Gastrocnemius medialis (tissue), 4 donors: Measurements from ENCODE around the gene RPL28. TPM values are rescaled to one million over a fixed set of nuclear protein-coding genes. Genes with fewer than 3 reads are reported as not detected.

Source experiments
- ATAC-seq, 2 donors: fragments of 150-250 bp; one replicate each; pipeline ENCODE4 v1.9.1; 2016
- DNase-seq, 2 donors: peaks; one replicate each; pipeline ENCODE4 v3.0.0-alpha.2; 2019
- H3K27ac ChIP-seq, 4 donors: fragments of 200-600 bp; sonication (generic); 1 replicate in 1 of 4; 2 replicates in 3 of 4; pipeline ENCODE4 v1.5.1; 2016 to 2018; ENCODE audit warnings: mild to moderate bottlenecking in 2 of 4, moderate library complexity in 1 of 4
- H3K27me3 ChIP-seq, 3 donors: fragments of 200-600 bp; sonication (generic) in 2 of 3; 1 replicate in 1 of 3; 2 replicates in 2 of 3; pipeline versions ENCODE4 v1.5.1 to v1.6.0; 2016 to 2019; ENCODE audit warnings: mild to moderate bottlenecking in 1 of 3, moderate library complexity in 1 of 3
- H3K36me3 ChIP-seq, 2 donors: fragments of 200-600 bp; sonication (generic) in 1 of 2; one replicate each; pipeline ENCODE4 v1.5.1; 2017 to 2018
- H3K4me1 ChIP-seq, 2 donors: fragments of 200-600 bp; sonication (generic) in 1 of 2; one replicate each; pipeline ENCODE4 v1.5.1; 2016 to 2017; ENCODE audit warnings: mild to moderate bottlenecking in 2 of 2
- H3K4me3 ChIP-seq, 4 donors: fragments of 200-600 bp; sonication (generic) in 3 of 4; 1 replicate in 1 of 4; 2 replicates in 3 of 4; pipeline ENCODE4 v1.5.1; 2016 to 2019; ENCODE audit warnings: mild to moderate bottlenecking in 2 of 4
- H3K9me3 ChIP-seq, 3 donors: fragments of 200-600 bp; sonication (generic) in 2 of 3; 1 replicate in 1 of 3; 2 replicates in 2 of 3; pipeline ENCODE4 v1.5.1; 2016 to 2019
- CTCF ChIP-seq, 5 experiments: fragments of 450-650 bp in 3 of 5; fragments of 200-600 bp in 2 of 5; sonication (generic) in 2 of 5; IDR thresholded peaks in 4 of 5; conservative IDR thresholded peaks in 1 of 5; 1 replicate in 4 of 5; 2 replicates in 1 of 5; pipeline ENCODE4 v1.5.1; 2016 to 2019; ENCODE audit warnings: antibody characterized with exemption in 5 of 5, mild to moderate bottlenecking in 3 of 5, moderate library complexity in 3 of 5
- POLR2A ChIP-seq, 2 donors: fragments of 450-650 bp; IDR thresholded peaks; one replicate each; pipeline ENCODE4 v1.6.1; 2017; ENCODE audit warnings: antibody characterized with exemption in 2 of 2, mild to moderate bottlenecking in 2 of 2, moderate library complexity in 2 of 2
- in situ Hi-C, 4 donors: fragments of 200-750 bp; cut with MboI; loops; one replicate each; pipeline versions ENCODE4 v1.15.0 to v1.8.0; 2017; ENCODE audit warnings: low sequenced_read_pairs in 4 of 4
- intact Hi-C: fragments of 100-400 bp; cut with DNase I; formaldehyde crosslinking; loops from one replicate; pipeline ENCODE4 v1.15.1; 2023; ENCODE audit warnings: low total_unique reads
- total RNA-seq, 4 donors: library from RNA; depleted of rRNA; stranded (reverse); fragments of >200 nt; gene quantifications; one replicate each; pipeline versions ENCODE4 v1.1.0 to v1.2.3, GENCODE V29; 2016

Gene RPL28
- total RNA-seq, 4 donors from 2014 or later: 123 to 278 (median 206) TPM

GRCh38 chr19:55379174-55379573 lies 6.6 kb upstream of the RPL28 start:
- H3K27me3 ChIP-seq: peaks cover 32 to 38% (median 35%) of the 10 kb centered on the region in 3 donors
- no peaks in the 10 kb centered on the region for H3K9me3 ChIP-seq
- no peak overlapping the region for H3K27ac ChIP-seq
- ATAC-seq (no peak), DNase-seq (no peak)
- TF ChIP-seq POLR2A (IDR thresholded peaks at IDR 0.05): no peak
- TF ChIP-seq CTCF (IDR thresholded peaks at IDR 0.05 in 4 of 5, conservative IDR thresholded peaks at IDR 0.05 in 1 of 5): no peak
- H3K4me3 ChIP-seq: no peak overlapping the region
- no peaks in the 10 kb centered on the region for H3K36me3 ChIP-seq
- intact Hi-C loops (no loop called here), in situ Hi-C loops (loop anchor here in 1 of 4 donors (10.0 kb wide), 1 partner anchor 286 kb away; no protein-coding TSS in a partner anchor)
- peaks cover 4 to 5% of the 10 kb centered on the region in 2 donors for H3K4me1 ChIP-seq

GRCh38 chr19:55382013-55382412 lies 3.7 kb upstream of the RPL28 start:
- H3K36me3 ChIP-seq: no peaks in the 10 kb centered on the region
- TF ChIP-seq CTCF (IDR thresholded peaks at IDR 0.05 in 4 of 5, conservative IDR thresholded peaks at IDR 0.05 in 1 of 5): no peak
- TF ChIP-seq POLR2A (IDR thresholded peaks at IDR 0.05): no peak
- DNase-seq (no peak), ATAC-seq (no peak)
- peaks cover 19 to 22% of the 10 kb centered on the region in 2 donors for H3K4me1 ChIP-seq
- in situ Hi-C loops (no loop called here), intact Hi-C loops (loop anchor here (10.0 kb wide), 1 partner anchor 267 kb away; the partner anchor contains the start of gene PPP1R12C)
- H3K27ac ChIP-seq: no peak overlapping the region
- no peak overlapping the region for H3K4me3 ChIP-seq
- peaks cover 7 to 11% (median 11%) of the 10 kb centered on the region in 3 donors for H3K27me3 ChIP-seq
- H3K9me3 ChIP-seq: no peaks in the 10 kb centered on the region

GRCh38 chr19:55382522-55383054 lies 3.1 kb upstream of the RPL28 start:
- Histone ChIP-seq H3K4me3 (no peak overlapping the region), H3K36me3 (peaks cover 0 to 4% of the 10 kb centered on the region in 2 donors), H3K27me3 (peaks cover 4 to 6% (median 6%) of the 10 kb centered on the region in 3 donors), H3K27ac (no peak overlapping the region), H3K9me3 (no peaks in the 10 kb centered on the region), H3K4me1 (peaks cover 25 to 26% of the 10 kb centered on the region in 2 donors)
- no peak for TF ChIP-seq CTCF (IDR thresholded peaks at IDR 0.05 in 4 of 5, conservative IDR thresholded peaks at IDR 0.05 in 1 of 5)
- TF ChIP-seq POLR2A (IDR thresholded peaks at IDR 0.05): no peak
- no peak for ATAC-seq
- DNase-seq: no peak
- in situ Hi-C loops (no loop called here), intact Hi-C loops (loop anchor here (10.0 kb wide), 1 partner anchor 268 kb away; the partner anchor contains the start of gene PPP1R12C)

- intact Hi-C loops: loop anchor here (2.0 to 10.0 kb wide), 4 partner anchors 23 to 269 kb away; partner anchors contain the start of genes ISOC2, PPP1R12C and UBE2S
- ATAC-seq: peak; percentile 11 to 19
These were observed 2.2 kb upstream of the RPL28 start for GRCh38 chr19:55383279-55384130.

More at GRCh38 chr19:55383279-55384130, 2.2 kb upstream of the RPL28 start:
- TF ChIP-seq CTCF (IDR thresholded peaks at IDR 0.05 in 4 of 5, conservative IDR thresholded peaks at IDR 0.05 in 1 of 5): peak in 4 of 5 experiments; percentile 18 to 50 (median 39)
- TF ChIP-seq POLR2A (IDR thresholded peaks at IDR 0.05): no peak
- Histone ChIP-seq H3K27me3 (no peaks in the 10 kb centered on the region), H3K4me3 (peak overlapping the region; percentile 49 to 96 (median 85)), H3K36me3 (peaks cover 0 to 13% of the 10 kb centered on the region in 2 donors), H3K4me1 (peaks cover 25 to 35% of the 10 kb centered on the region in 2 donors), H3K27ac (peak overlapping the region; percentile 90 to 98 (median 93)), H3K9me3 (no peaks in the 10 kb centered on the region)
- in situ Hi-C loops: no loop called here
- peak in 1 of 2 donors; percentile 35 for DNase-seq
